SJSA1 (cell line): ENCODE results near the gene SLC6A17. TPM values are rescaled to one million over a fixed set of nuclear protein-coding genes. Genes with fewer than 3 reads are reported as not detected.

Experiments used
- DNase-seq, 2 experiments: peaks; one replicate each; pipeline ENCODE4 v3.0.0-alpha.2; 2015 to 2020; ENCODE audit warnings: low spot score in 2 of 2, low read depth in 1 of 2
- H3K27ac ChIP-seq: fragments of 250-450 bp; sonication (Bioruptor Pico); 2 replicates; pipeline ENCODE4 v1.5.1; 2020; ENCODE audit warnings: mild to moderate bottlenecking, moderate library complexity
- H3K27me3 ChIP-seq: fragments of 250-450 bp; sonication (Bioruptor Pico); replicated peaks from 2 replicates; pipeline ENCODE4 v1.5.1; 2020; ENCODE audit warnings: mild to moderate bottlenecking, moderate library complexity
- H3K36me3 ChIP-seq: fragments of 250-450 bp; sonication (Bioruptor Pico); 2 replicates; pipeline ENCODE4 v1.5.1; 2020; ENCODE audit warnings: mild to moderate bottlenecking
- H3K4me1 ChIP-seq: fragments of 250-450 bp; sonication (Bioruptor Pico); replicated peaks from 2 replicates; pipeline ENCODE4 v1.6.1; 2021; ENCODE audit warnings: mild to moderate bottlenecking
- H3K4me3 ChIP-seq: fragments of 250-450 bp; sonication (Bioruptor Pico); 2 replicates; pipeline ENCODE4 v1.5.1; 2020; ENCODE audit warnings: mild to moderate bottlenecking
- H3K9me3 ChIP-seq: fragments of 250-450 bp; sonication (Bioruptor Pico); replicated peaks from 2 replicates; pipeline ENCODE4 v1.5.1; 2020; ENCODE audit warnings: mild to moderate bottlenecking
- total RNA-seq: library from RNA; depleted of rRNA; stranded (reverse); fragments of >200 nt; shearing (Covaris generic); gene quantifications from 2 replicates; pipeline ENCODE4 v1.2.3, GENCODE V29; 2014

Gene SLC6A17
- total RNA-seq, 1 experiment from 2014 or later, result 2.1 TPM

- DNase-seq, result no peak
- peaks cover 22% of the 10 kb centered on the region for H3K4me1 ChIP-seq
- peaks cover 29% of the 10 kb centered on the region for H3K27me3 ChIP-seq
- H3K9me3 ChIP-seq, result peaks cover 7% of the 10 kb centered on the region; the same call in 1 of the 2 replicates
- H3K36me3 ChIP-seq, result no peaks in the 10 kb centered on the region
- no peak overlapping the region for H3K27ac ChIP-seq
- no peak overlapping the region for H3K4me3 ChIP-seq
Measured at GRCh38 chr1:110206261-110206920, 56.1 kb downstream of the SLC6A17 start.

DNA sequence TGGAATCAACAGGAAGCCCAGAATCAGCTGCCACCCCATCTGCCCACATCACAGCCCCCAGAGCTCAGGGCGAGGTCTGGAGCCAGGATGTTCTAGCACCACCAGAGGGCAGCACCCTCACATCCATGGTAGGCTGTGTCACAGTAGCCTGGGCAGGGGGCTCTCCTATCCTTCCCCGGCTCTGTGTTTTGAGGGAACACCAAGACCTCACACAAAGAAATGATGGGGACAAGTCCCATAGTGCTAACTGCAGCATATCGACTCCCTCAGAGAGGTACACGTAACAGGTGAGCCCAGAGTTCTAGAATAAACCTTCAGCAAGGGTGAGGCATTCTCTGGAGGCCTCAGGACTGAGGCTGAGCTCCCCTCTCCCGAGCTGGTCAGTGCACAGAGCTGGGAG is 57.5 kb downstream of the SLC6A17 start:
- DNase-seq, result peak; percentile 39 to 63
- Histone ChIP-seq H3K9me3 (peaks cover 9% of the 10 kb centered on the region; the same call in 1 of the 2 replicates), H3K36me3 (no peaks in the 10 kb centered on the region), H3K27me3 (peaks cover 42% of the 10 kb centered on the region), H3K4me1 (peaks cover 23% of the 10 kb centered on the region), H3K27ac (no peak overlapping the region), H3K4me3 (no peak overlapping the region)

- no peaks in the 10 kb centered on the region for H3K36me3 ChIP-seq
- no peak overlapping the region for H3K27ac ChIP-seq
Measured at GRCh38 chr1:110208916-110209645, 58.8 kb downstream of the SLC6A17 start.

GRCh38 chr1:110209715-110210603 is 59.7 kb downstream of the SLC6A17 start, which contains the start of gene KCNC4:
TSS of gene KCNC4 (plus strand) at chr1:110210314. CDS start at chr1:110211500, 1,186 bp downstream.
- DNase-seq, result peak in 1 of 2 experiments; percentile 76
- Histone ChIP-seq H3K9me3 (peaks cover 9% of the 10 kb centered on the region; the same call in 1 of the 2 replicates), H3K4me1 (peaks cover 17% of the 10 kb centered on the region), H3K27me3 (peaks cover 55% of the 10 kb centered on the region), H3K27ac (no peak within 1 kb of the TSS), H3K4me3 (peak within 1 kb of the TSS; percentile 49), H3K36me3 (no peaks in the 10 kb centered on the region)

More at GRCh38 chr1:110208916-110209645, 58.8 kb downstream of the SLC6A17 start:
- Histone ChIP-seq H3K27me3 (peaks cover 49% of the 10 kb centered on the region), H3K9me3 (peaks cover 9% of the 10 kb centered on the region; the same call in 1 of the 2 replicates), H3K4me1 (peaks cover 17% of the 10 kb centered on the region), H3K4me3 (no peak overlapping the region)
- DNase-seq, result no peak

- peaks cover 9% of the 10 kb centered on the region; the same call in 1 of the 2 replicates for H3K9me3 ChIP-seq
- H3K36me3 ChIP-seq, result no peaks in the 10 kb centered on the region
- H3K4me1 ChIP-seq, result peaks cover 17% of the 10 kb centered on the region
- no peak overlapping the region for H3K27ac ChIP-seq
- peaks cover 55% of the 10 kb centered on the region for H3K27me3 ChIP-seq
- H3K4me3 ChIP-seq, result peak overlapping the region; percentile 49
- peak in 1 of 2 experiments; percentile 24 for DNase-seq
Measured at GRCh38 chr1:110210604-110211495, 60.6 kb downstream of the SLC6A17 start.

DNA sequence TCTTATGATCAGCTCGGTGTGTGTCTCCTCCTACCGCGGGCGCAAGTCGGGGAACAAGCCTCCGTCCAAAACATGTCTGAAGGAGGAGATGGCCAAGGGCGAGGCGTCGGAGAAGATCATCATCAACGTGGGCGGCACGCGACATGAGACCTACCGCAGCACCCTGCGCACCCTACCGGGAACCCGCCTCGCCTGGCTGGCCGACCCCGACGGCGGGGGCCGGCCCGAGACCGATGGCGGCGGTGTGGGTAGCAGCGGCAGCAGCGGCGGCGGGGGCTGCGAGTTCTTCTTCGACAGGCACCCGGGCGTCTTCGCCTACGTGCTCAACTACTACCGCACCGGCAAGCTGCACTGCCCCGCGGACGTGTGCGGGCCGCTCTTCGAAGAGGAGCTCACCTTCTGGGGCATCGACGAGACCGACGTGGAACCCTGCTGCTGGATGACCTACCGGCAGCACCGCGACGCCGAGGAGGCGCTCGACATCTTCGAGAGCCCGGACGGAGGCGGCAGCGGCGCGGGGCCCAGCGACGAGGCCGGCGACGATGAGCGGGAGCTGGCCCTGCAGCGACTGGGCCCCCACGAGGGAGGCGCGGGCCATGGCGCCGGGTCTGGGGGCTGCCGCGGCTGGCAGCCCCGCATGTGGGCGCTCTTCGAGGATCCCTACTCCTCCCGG is 61.3 kb downstream of the SLC6A17 start:
- Histone ChIP-seq H3K36me3 (no peaks in the 10 kb centered on the region), H3K4me3 (no peak overlapping the region), H3K27me3 (peaks cover 55% of the 10 kb centered on the region), H3K27ac (no peak overlapping the region), H3K9me3 (peaks cover 9% of the 10 kb centered on the region; the same call in 1 of the 2 replicates), H3K4me1 (peaks cover 17% of the 10 kb centered on the region)
- DNase-seq, result no peak

DNA sequence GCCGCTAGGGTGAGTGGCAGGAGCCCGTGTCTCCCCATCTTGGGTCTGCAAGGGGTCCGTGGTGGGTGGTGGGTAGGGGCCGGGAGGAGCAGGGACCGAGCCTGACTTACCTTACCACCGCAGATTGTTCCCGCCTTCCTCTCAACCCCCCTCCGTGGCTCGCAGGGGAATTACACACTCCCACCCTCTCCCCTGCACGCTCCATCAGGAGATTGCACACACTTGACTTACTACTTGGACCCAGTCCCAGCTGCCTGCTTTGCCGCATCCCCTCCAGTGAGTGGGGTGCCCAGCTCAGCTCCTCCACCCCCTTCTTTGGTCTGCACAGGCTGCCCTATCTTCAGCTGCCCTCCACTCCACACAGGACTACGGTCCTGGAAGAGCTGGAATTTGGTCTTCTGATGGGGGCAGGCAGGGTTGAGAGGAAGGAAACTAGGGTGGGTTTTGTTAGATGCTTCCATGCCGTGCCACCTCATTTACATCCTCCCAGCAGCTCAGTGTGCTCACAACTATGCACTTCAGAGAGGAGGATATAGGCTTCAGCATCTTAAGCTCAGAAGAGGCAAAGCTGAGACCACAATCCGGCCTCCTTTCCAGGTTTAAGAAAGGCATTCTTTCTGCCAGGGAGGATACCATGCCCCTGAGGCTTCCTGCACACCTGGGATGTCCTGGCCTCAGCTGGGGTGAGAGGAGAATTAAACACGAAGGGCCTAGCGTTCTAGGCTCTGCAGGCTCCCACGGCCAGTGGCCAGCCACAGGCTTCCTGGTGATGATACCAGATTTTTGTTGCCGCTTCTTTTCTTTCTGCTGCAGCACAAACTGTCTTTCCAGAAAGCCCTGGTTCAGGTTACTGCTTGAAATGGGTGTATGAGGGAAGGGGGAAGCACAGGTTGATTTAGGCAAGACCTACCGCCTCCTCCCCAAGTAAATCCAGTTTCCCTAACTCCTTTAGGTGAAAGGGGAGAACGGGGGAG is 62.2 kb downstream of the SLC6A17 start:
- Histone ChIP-seq H3K4me3 (no peak overlapping the region), H3K27me3 (peaks cover 55% of the 10 kb centered on the region)

DNA sequence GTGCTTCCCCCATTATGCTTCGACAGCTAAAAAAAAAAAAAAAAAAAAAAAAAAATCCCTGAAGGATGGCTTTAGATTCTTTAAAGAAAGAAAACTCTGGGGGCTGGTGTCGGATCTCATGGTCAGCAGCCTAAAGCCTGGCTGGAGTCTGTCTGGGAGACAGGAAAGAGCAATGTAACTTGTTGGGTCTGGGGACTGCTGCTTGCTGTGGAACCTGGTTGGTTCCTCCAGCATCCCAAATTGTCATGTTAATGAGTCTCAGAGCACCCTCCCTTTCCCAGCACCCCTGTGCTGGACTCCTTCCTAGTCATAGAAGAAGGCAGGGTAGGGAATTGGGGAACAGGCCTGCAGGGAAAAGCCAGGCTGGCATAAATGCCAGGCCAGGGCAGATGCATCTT is 62.8 kb downstream of the SLC6A17 start:
- Histone ChIP-seq H3K27me3 (peaks cover 55% of the 10 kb centered on the region), H3K27ac (no peak overlapping the region), H3K4me3 (no peak overlapping the region), H3K4me1 (peaks cover 17% of the 10 kb centered on the region), H3K36me3 (no peaks in the 10 kb centered on the region), H3K9me3 (peaks cover 9% of the 10 kb centered on the region; the same call in 1 of the 2 replicates)
- no peak for DNase-seq

More for the DNA sequence above, 62.2 kb downstream of the SLC6A17 start:
- Histone ChIP-seq H3K36me3 (no peaks in the 10 kb centered on the region), H3K27ac (no peak overlapping the region), H3K4me1 (peaks cover 17% of the 10 kb centered on the region), H3K9me3 (peaks cover 9% of the 10 kb centered on the region; the same call in 1 of the 2 replicates)
- DNase-seq, result no peak

DNA sequence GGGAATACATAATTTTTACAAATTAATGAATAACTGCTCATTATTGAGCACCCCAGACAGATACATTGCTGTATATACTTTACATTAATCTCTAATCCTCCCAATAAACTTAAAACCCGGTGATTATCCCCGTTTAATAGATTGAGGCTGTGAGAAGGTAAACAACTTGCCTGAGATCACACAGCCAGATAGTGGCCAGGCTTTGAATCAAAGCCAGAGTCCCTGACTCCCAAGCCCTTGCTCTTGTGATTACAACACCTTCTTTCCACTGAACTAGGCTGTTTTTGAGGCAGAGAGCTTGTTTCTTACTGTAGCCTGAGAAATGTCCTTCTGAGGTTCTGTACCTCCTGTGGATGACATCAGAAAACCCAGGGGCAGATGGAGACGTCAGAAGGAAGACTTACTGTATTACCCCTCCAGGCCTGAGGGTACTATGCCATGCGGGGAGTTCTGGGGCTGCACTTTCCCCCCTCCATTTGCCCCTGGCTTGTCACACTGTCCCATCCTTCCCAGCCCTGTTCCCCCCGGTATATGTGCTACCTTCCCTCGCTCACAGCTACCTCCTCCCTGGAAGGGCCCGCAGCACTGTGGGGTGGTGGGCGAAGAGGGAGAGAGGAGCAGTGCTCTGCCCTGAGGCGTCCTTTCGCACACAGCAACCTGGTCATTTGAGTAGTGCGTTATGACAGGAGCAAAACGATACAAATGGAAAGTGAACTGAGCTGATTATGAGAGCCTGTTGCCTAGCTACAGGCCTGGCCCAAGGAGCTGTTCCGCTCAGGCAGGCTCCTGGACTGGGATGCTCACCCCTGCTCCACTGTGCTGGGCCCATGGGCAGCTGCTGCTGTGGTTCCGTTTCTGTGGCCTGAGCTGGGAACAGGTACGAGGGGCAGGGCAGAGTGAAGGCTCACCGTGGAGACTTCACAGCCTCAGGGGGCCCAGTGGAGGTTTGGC is 64.4 kb downstream of the SLC6A17 start:
- Histone ChIP-seq H3K27ac (no peak overlapping the region), H3K4me3 (no peak overlapping the region), H3K9me3 (peaks cover 9% of the 10 kb centered on the region; the same call in 1 of the 2 replicates), H3K27me3 (peaks cover 52% of the 10 kb centered on the region), H3K36me3 (no peaks in the 10 kb centered on the region), H3K4me1 (peaks cover 14% of the 10 kb centered on the region)
- no peak for DNase-seq

DNA sequence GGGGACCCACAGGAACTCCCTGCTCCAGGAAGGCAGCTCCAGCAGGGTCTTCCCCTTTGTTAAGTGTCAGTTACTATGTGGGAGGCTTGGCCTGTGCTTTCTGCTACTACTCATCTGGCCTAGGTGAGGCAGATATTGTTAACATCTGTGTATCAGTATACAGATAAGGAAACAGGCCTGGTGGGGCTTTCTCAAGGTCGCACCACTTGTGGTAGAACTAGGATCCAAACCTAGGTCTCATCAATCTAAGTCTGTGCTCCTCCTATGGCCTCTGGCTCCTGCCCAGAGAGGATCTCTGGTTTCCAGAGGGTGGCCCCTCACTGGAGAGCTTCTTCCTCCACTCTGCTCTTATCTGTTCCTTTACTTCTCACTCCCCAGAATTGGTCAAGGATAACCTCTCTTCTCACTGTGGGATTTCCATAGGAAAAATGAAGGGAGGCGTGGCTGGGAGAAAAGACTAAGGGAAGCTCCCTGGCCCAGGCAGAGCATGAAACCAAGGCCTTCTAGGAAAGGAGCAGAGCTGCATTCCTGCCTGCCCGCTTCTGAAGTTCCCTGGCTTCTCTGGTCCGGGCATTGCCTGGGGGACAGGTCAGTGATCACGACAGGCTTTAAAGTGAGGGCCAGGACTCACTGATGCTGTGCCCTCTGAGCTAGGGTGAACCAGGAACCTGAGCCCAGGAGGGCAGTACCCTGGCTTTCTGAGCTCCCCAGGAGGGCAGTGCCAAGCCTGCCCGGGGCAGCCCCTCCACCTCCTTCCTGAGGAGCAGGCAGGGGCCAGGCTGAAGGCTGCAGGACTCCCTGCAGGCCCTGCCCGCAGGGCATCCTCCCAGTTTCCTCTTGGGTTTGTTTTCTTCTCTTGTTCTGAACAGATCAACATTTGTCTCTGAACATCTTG is 65.6 kb downstream of the SLC6A17 start:
- Histone ChIP-seq H3K4me1 (peaks cover 5% of the 10 kb centered on the region), H3K27ac (no peak overlapping the region), H3K9me3 (peaks cover 7% of the 10 kb centered on the region; the same call in 1 of the 2 replicates), H3K4me3 (no peak overlapping the region), H3K36me3 (no peaks in the 10 kb centered on the region), H3K27me3 (peaks cover 45% of the 10 kb centered on the region)
- DNase-seq, result no peak
